ENCODE results near the gene SDK1. TPM values are rescaled to one million over a fixed set of nuclear protein-coding genes. Genes with fewer than 3 reads are reported as not detected.

Gene SDK1
- total RNA-seq, 1 donor: 0.36 TPM

- Histone ChIP-seq H3K9me3 (ENCODE audit: low read depth, low read length) (no peaks in the 10 kb centered on the region), H3K4me2 (ENCODE audit: insufficient read depth, low read length) (no peak overlapping the region), H3K27ac (ENCODE audit: low read depth, low read length) (no peak overlapping the region), H3K4me1 (ENCODE audit: insufficient read depth, low read length) (no peaks in the 10 kb centered on the region), H3K79me2 (ENCODE audit: insufficient read depth, low read length) (no peaks in the 10 kb centered on the region), H3K4me3 (ENCODE audit: insufficient read depth, low read length) (no peak overlapping the region), H4K20me1 (ENCODE audit: insufficient read depth, low read length) (no peaks in the 10 kb centered on the region), H3K27me3 (ENCODE audit: insufficient read depth, low read length) (no peaks in the 10 kb centered on the region), H3K36me3 (ENCODE audit: insufficient read depth, low read length) (no peaks in the 10 kb centered on the region), H2AFZ (ENCODE audit: low read length) (no peak overlapping the region)
- DNase-seq (ENCODE audit: insufficient read length, low spot score, missing footprints): no peak
- TF ChIP-seq CTCF (IDR thresholded peaks at IDR 0.05; ENCODE audit: extremely low read depth, low read depth, low read length): no peak
These were observed 137.3 kb downstream of the SDK1 start for GRCh38 chr7:3438352-3438751.

- no peak for TF ChIP-seq CTCF (IDR thresholded peaks at IDR 0.05; ENCODE audit: extremely low read depth, low read depth, low read length)
These were observed 138.4 kb downstream of the SDK1 start for GRCh38 chr7:3439333-3440030.

GRCh38 chr7:3440509-3440908, 139.5 kb downstream of the SDK1 start:
- TF ChIP-seq CTCF (IDR thresholded peaks at IDR 0.05; ENCODE audit: extremely low read depth, low read depth, low read length): no peak
- Histone ChIP-seq H3K4me3 (ENCODE audit: insufficient read depth, low read length) (no peak overlapping the region), H3K4me2 (ENCODE audit: insufficient read depth, low read length) (no peak overlapping the region), H3K4me1 (ENCODE audit: insufficient read depth, low read length) (no peaks in the 10 kb centered on the region), H3K9me3 (ENCODE audit: low read depth, low read length) (no peaks in the 10 kb centered on the region), H3K36me3 (ENCODE audit: insufficient read depth, low read length) (no peaks in the 10 kb centered on the region), H2AFZ (ENCODE audit: low read length) (no peak overlapping the region), H3K27ac (ENCODE audit: low read depth, low read length) (no peak overlapping the region), H4K20me1 (ENCODE audit: insufficient read depth, low read length) (no peaks in the 10 kb centered on the region), H3K79me2 (ENCODE audit: insufficient read depth, low read length) (no peaks in the 10 kb centered on the region), H3K27me3 (ENCODE audit: insufficient read depth, low read length) (no peaks in the 10 kb centered on the region)
- DNase-seq (ENCODE audit: insufficient read length, low spot score, missing footprints): no peak

More at GRCh38 chr7:3439333-3440030, 138.4 kb downstream of the SDK1 start:
- no peaks in the 10 kb centered on the region for H3K27me3 ChIP-seq (ENCODE audit: insufficient read depth, low read length)
- H3K4me1 ChIP-seq (ENCODE audit: insufficient read depth, low read length): no peaks in the 10 kb centered on the region
- H3K4me3 ChIP-seq (ENCODE audit: insufficient read depth, low read length): no peak overlapping the region
- no peaks in the 10 kb centered on the region for H3K36me3 ChIP-seq (ENCODE audit: insufficient read depth, low read length)
- no peak overlapping the region for H2AFZ ChIP-seq (ENCODE audit: low read length)
- H3K79me2 ChIP-seq (ENCODE audit: insufficient read depth, low read length): no peaks in the 10 kb centered on the region
- no peaks in the 10 kb centered on the region for H3K9me3 ChIP-seq (ENCODE audit: low read depth, low read length)
- H3K27ac ChIP-seq (ENCODE audit: low read depth, low read length): no peak overlapping the region
- no peaks in the 10 kb centered on the region for H4K20me1 ChIP-seq (ENCODE audit: insufficient read depth, low read length)
- no peak for DNase-seq (ENCODE audit: insufficient read length, low spot score, missing footprints)
- H3K4me2 ChIP-seq (ENCODE audit: insufficient read depth, low read length): no peak overlapping the region

- Histone ChIP-seq H3K9me3 (ENCODE audit: low read depth, low read length) (no peaks in the 10 kb centered on the region), H3K4me3 (ENCODE audit: insufficient read depth, low read length) (no peak overlapping the region), H3K4me2 (ENCODE audit: insufficient read depth, low read length) (no peak overlapping the region), H4K20me1 (ENCODE audit: insufficient read depth, low read length) (no peaks in the 10 kb centered on the region), H2AFZ (ENCODE audit: low read length) (no peak overlapping the region), H3K79me2 (ENCODE audit: insufficient read depth, low read length) (no peaks in the 10 kb centered on the region), H3K36me3 (ENCODE audit: insufficient read depth, low read length) (no peaks in the 10 kb centered on the region), H3K27ac (ENCODE audit: low read depth, low read length) (no peak overlapping the region), H3K27me3 (ENCODE audit: insufficient read depth, low read length) (no peaks in the 10 kb centered on the region), H3K4me1 (ENCODE audit: insufficient read depth, low read length) (no peaks in the 10 kb centered on the region)
- no peak for TF ChIP-seq CTCF (IDR thresholded peaks at IDR 0.05; ENCODE audit: extremely low read depth, low read depth, low read length)
- DNase-seq (ENCODE audit: insufficient read length, low spot score, missing footprints): no peak
These were observed 142.7 kb downstream of the SDK1 start for GRCh38 chr7:3443716-3444115.

Measured in osteoblast (primary cell).